HEK293 (cell line): ENCODE results near the gene FES.
A peak's percentile ranks its signal among the peaks of the same experiment; 100 is the strongest.

Experiments used
- SCRT1 ChIP-seq: fragments of 450-650 bp; formaldehyde crosslinking; IDR thresholded peaks from 2 replicates; pipeline ENCODE4 v1.5.1; 2016; ENCODE audit warnings: missing biosample characterization, missing genetic modification characterization, borderline replicate concordance
- TCF7L2 ChIP-seq: IDR thresholded peaks from 2 replicates; pipeline ENCODE4 v1.6.1; 2011; ENCODE audit warnings: low read depth, mild to moderate bottlenecking, inconsistent platforms, low read length, moderate library complexity, borderline replicate concordance
- ZEB2 ChIP-seq: fragments of 450-650 bp; formaldehyde crosslinking; IDR thresholded peaks from 2 replicates; pipeline ENCODE4 v1.5.1; 2016; ENCODE audit warnings: missing biosample characterization, missing genetic modification characterization
- ZFP3 ChIP-seq: fragments of 450-650 bp; formaldehyde crosslinking; IDR thresholded peaks from 2 replicates; pipeline ENCODE4 v1.5.1; 2016; ENCODE audit warnings: low read depth, missing biosample characterization, missing genetic modification characterization
- ZNF10 ChIP-seq: fragments of 450-650 bp; formaldehyde crosslinking; IDR thresholded peaks from 2 replicates; pipeline ENCODE4 v1.5.1; 2017; ENCODE audit warnings: missing biosample characterization, missing genetic modification characterization
- ZNF133 ChIP-seq: fragments of 450-650 bp; formaldehyde crosslinking; IDR thresholded peaks from 2 replicates; pipeline ENCODE4 v1.5.1; 2016; ENCODE audit warnings: missing biosample characterization, missing genetic modification characterization
- ZNF146 ChIP-seq: fragments of 450-650 bp; formaldehyde crosslinking; IDR thresholded peaks from 2 replicates; pipeline ENCODE4 v1.5.1; 2016; ENCODE audit warnings: missing biosample characterization, missing genetic modification characterization
- ZNF169 ChIP-seq: fragments of 450-650 bp; formaldehyde crosslinking; IDR thresholded peaks from 2 replicates; pipeline ENCODE4 v1.5.1; 2016; ENCODE audit warnings: missing biosample characterization, missing genetic modification characterization
- ZNF214 ChIP-seq: fragments of 450-650 bp; formaldehyde crosslinking; IDR thresholded peaks from 2 replicates; pipeline ENCODE4 v1.5.1; 2017; ENCODE audit warnings: missing biosample characterization, mild to moderate bottlenecking, missing genetic modification characterization, borderline replicate concordance
- ZNF24 ChIP-seq: fragments of 450-650 bp; formaldehyde crosslinking; IDR thresholded peaks from 2 replicates; pipeline ENCODE4 v1.5.1; 2016; ENCODE audit warnings: missing biosample characterization, missing genetic modification characterization
- ZNF274 ChIP-seq, 2 experiments: fragments of 200-500 bp in 1 of 2; fragments of 450-650 bp in 1 of 2; sonication (Bioruptor generic) in 1 of 2; formaldehyde crosslinking in 1 of 2; IDR thresholded peaks; 2 replicates each; pipeline versions ENCODE4 v1.5.1 to v1.6.1; 2014 to 2016; ENCODE audit warnings: borderline replicate concordance in 1 of 2, inconsistent platforms in 1 of 2, low read length in 1 of 2, missing biosample characterization in 1 of 2, missing genetic modification characterization in 1 of 2
- ZNF341 ChIP-seq: fragments of 450-650 bp; formaldehyde crosslinking; IDR thresholded peaks from 2 replicates; pipeline ENCODE4; 2016; ENCODE audit warnings: low read depth, missing biosample characterization, missing genetic modification characterization
- ZNF350 ChIP-seq: fragments of 450-650 bp; formaldehyde crosslinking; IDR thresholded peaks from 2 replicates; pipeline ENCODE4 v1.5.0; 2017; ENCODE audit warnings: missing biosample characterization, mild to moderate bottlenecking, missing genetic modification characterization
- ZNF416 ChIP-seq: fragments of 450-650 bp; formaldehyde crosslinking; IDR thresholded peaks from 2 replicates; pipeline ENCODE4 v1.5.1; 2016; ENCODE audit warnings: missing biosample characterization, missing genetic modification characterization
- ZNF433 ChIP-seq: fragments of 450-650 bp; formaldehyde crosslinking; IDR thresholded peaks from 2 replicates; pipeline ENCODE4 v1.5.1; 2016; ENCODE audit warnings: missing biosample characterization, missing genetic modification characterization, low read depth
- ZNF560 ChIP-seq: fragments of 450-650 bp; formaldehyde crosslinking; IDR thresholded peaks from 2 replicates; pipeline ENCODE4 v1.5.1; 2017; ENCODE audit warnings: missing biosample characterization, missing genetic modification characterization, borderline replicate concordance
- ZNF600 ChIP-seq: fragments of 450-650 bp; formaldehyde crosslinking; IDR thresholded peaks from 2 replicates; pipeline ENCODE4 v1.5.1; 2016; ENCODE audit warnings: missing biosample characterization, missing genetic modification characterization
- ZNF830 ChIP-seq: fragments of 450-650 bp; IDR thresholded peaks from 2 replicates; pipeline ENCODE4 v1.5.0; 2018; ENCODE audit warnings: missing biosample characterization, missing genetic modification characterization, low read depth, mild to moderate bottlenecking, moderate library complexity
- ZSCAN30 ChIP-seq: fragments of 450-650 bp; IDR thresholded peaks from 2 replicates; pipeline ENCODE4 v1.5.1; 2018; ENCODE audit warnings: missing biosample characterization, mild to moderate bottlenecking, missing genetic modification characterization, moderate library complexity
- ZXDB ChIP-seq: fragments of 450-650 bp; formaldehyde crosslinking; IDR thresholded peaks from 2 replicates; pipeline ENCODE4 v1.5.1; 2016; ENCODE audit warnings: missing biosample characterization, missing genetic modification characterization
- TF ChIP-seq, protein P1 (sequence below): IDR thresholded peaks from 2 replicates; pipeline ENCODE4 v1.6.1; 2011; ENCODE audit warnings: mild to moderate bottlenecking, low read depth, low read length, borderline replicate concordance
- TF ChIP-seq, protein P2 (sequence below): fragments of 450-650 bp; formaldehyde crosslinking; IDR thresholded peaks from 2 replicates; pipeline ENCODE4 v1.5.1; 2016; ENCODE audit warnings: missing biosample characterization, missing genetic modification characterization
- TF ChIP-seq, protein P3 (sequence below): fragments of 450-650 bp; formaldehyde crosslinking; IDR thresholded peaks from 2 replicates; pipeline ENCODE4 v1.5.1; 2016; ENCODE audit warnings: missing biosample characterization, missing genetic modification characterization
- TF ChIP-seq, protein P4 (sequence below): fragments of 450-650 bp; IDR thresholded peaks from 2 replicates; pipeline ENCODE4 v1.5.1; 2018; ENCODE audit warnings: missing biosample characterization, mild to moderate bottlenecking, missing genetic modification characterization
- TF ChIP-seq, protein P5 (sequence below): fragments of 450-650 bp; formaldehyde crosslinking; IDR thresholded peaks from 2 replicates; pipeline ENCODE4 v1.5.1; 2017; ENCODE audit warnings: missing biosample characterization, mild to moderate bottlenecking, missing genetic modification characterization, moderate library complexity
- TF ChIP-seq, protein P6 (sequence below): fragments of 450-650 bp; formaldehyde crosslinking; IDR thresholded peaks from 2 replicates; pipeline ENCODE4 v1.5.1; 2016; ENCODE audit warnings: missing biosample characterization, missing genetic modification characterization, borderline replicate concordance
- TF ChIP-seq, protein P7 (sequence below): fragments of 450-650 bp; formaldehyde crosslinking; IDR thresholded peaks from 2 replicates; pipeline ENCODE4 v1.5.1; 2016; ENCODE audit warnings: missing biosample characterization, missing genetic modification characterization

The FES gene

DNA sequence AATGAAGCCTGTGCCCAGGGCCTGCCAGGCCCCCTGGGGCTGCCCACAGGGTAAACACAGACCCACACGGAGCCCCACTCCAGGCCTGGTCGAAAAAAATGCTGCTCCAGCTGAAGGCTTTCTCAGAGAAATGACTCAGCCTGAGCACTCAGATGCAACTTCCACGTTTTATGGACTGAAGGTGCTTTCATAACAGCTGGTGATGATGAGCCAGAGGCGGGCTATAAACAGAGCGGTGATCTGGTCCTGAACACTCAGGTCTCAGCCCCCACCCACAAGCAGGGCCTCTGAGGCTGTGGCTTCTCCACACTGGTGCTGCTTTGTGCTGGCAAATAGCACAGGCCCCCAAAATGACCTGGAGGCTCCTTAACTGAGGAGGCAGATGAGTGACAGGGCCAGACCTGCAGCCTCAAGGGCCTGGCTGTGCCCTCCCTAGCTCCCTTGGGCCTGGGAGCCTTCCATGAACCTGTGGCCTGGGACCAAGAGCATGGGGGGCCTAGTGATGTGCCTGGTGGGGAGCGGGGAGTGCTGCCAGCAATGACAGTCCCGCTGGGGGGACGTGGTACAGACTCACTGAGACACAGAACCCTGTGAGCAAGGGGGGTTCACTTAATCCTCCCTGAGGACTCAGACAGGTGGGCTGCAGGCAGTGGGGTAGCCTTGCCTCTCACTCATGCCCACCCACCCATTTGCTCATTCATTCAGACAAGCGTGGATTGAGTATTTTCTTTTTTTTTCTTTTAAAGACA, 38.9 kb upstream of the FES start (continued):
- TF ChIP-seq, protein P1, sequence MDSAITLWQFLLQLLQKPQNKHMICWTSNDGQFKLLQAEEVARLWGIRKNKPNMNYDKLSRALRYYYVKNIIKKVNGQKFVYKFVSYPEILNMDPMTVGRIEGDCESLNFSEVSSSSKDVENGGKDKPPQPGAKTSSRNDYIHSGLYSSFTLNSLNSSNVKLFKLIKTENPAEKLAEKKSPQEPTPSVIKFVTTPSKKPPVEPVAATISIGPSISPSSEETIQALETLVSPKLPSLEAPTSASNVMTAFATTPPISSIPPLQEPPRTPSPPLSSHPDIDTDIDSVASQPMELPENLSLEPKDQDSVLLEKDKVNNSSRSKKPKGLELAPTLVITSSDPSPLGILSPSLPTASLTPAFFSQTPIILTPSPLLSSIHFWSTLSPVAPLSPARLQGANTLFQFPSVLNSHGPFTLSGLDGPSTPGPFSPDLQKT = no peak
- TF ChIP-seq, protein P2, sequence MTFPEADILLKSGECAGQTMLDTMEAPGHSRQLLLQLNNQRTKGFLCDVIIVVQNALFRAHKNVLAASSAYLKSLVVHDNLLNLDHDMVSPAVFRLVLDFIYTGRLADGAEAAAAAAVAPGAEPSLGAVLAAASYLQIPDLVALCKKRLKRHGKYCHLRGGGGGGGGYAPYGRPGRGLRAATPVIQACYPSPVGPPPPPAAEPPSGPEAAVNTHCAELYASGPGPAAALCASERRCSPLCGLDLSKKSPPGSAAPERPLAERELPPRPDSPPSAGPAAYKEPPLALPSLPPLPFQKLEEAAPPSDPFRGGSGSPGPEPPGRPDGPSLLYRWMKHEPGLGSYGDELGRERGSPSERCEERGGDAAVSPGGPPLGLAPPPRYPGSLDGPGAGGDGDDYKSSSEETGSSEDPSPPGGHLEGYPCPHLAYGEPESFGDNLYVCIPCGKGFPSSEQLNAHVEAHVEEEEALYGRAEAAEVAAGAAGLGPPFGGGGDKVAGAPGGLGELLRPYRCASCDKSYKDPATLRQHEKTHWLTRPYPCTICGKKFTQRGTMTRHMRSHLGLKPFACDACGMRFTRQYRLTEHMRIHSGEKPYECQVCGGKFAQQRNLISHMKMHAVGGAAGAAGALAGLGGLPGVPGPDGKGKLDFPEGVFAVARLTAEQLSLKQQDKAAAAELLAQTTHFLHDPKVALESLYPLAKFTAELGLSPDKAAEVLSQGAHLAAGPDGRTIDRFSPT (tag by site-specific recombination) = 0 out of 2 replicates have a peak, but pooled peaks have one; percentile 2
- TF ChIP-seq ZXDB (tag by site-specific recombination) = no peak
- no peak for TF ChIP-seq ZNF24 (tag by site-specific recombination)
- TF ChIP-seq TCF7L2 = no peak
- TF ChIP-seq ZNF341 (tag by site-specific recombination) = no peak
- no peak for TF ChIP-seq ZNF133 (tag by site-specific recombination)
- TF ChIP-seq ZNF416 (tag by site-specific recombination) = no peak
- TF ChIP-seq, protein P3, sequence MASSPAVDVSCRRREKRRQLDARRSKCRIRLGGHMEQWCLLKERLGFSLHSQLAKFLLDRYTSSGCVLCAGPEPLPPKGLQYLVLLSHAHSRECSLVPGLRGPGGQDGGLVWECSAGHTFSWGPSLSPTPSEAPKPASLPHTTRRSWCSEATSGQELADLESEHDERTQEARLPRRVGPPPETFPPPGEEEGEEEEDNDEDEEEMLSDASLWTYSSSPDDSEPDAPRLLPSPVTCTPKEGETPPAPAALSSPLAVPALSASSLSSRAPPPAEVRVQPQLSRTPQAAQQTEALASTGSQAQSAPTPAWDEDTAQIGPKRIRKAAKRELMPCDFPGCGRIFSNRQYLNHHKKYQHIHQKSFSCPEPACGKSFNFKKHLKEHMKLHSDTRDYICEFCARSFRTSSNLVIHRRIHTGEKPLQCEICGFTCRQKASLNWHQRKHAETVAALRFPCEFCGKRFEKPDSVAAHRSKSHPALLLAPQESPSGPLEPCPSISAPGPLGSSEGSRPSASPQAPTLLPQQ (tag by site-specific recombination) = peak; percentile 45; the same call in 1 of the 2 replicates
- TF ChIP-seq, protein P4, sequence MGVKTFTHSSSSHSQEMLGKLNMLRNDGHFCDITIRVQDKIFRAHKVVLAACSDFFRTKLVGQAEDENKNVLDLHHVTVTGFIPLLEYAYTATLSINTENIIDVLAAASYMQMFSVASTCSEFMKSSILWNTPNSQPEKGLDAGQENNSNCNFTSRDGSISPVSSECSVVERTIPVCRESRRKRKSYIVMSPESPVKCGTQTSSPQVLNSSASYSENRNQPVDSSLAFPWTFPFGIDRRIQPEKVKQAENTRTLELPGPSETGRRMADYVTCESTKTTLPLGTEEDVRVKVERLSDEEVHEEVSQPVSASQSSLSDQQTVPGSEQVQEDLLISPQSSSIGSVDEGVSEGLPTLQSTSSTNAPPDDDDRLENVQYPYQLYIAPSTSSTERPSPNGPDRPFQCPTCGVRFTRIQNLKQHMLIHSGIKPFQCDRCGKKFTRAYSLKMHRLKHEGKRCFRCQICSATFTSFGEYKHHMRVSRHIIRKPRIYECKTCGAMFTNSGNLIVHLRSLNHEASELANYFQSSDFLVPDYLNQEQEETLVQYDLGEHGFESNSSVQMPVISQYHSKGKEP = no peak
- no peak for TF ChIP-seq ZNF560
- TF ChIP-seq, protein P5, sequence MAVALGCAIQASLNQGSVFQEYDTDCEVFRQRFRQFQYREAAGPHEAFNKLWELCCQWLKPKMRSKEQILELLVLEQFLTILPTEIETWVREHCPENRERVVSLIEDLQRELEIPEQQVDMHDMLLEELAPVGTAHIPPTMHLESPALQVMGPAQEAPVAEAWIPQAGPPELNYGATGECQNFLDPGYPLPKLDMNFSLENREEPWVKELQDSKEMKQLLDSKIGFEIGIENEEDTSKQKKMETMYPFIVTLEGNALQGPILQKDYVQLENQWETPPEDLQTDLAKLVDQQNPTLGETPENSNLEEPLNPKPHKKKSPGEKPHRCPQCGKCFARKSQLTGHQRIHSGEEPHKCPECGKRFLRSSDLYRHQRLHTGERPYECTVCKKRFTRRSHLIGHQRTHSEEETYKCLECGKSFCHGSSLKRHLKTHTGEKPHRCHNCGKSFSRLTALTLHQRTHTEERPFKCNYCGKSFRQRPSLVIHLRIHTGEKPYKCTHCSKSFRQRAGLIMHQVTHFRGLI (tag by site-specific recombination) = no peak
- no peak for TF ChIP-seq ZNF146 (tag by site-specific recombination)
- TF ChIP-seq ZNF169 (tag by site-specific recombination) = no peak
- TF ChIP-seq, protein P6, sequence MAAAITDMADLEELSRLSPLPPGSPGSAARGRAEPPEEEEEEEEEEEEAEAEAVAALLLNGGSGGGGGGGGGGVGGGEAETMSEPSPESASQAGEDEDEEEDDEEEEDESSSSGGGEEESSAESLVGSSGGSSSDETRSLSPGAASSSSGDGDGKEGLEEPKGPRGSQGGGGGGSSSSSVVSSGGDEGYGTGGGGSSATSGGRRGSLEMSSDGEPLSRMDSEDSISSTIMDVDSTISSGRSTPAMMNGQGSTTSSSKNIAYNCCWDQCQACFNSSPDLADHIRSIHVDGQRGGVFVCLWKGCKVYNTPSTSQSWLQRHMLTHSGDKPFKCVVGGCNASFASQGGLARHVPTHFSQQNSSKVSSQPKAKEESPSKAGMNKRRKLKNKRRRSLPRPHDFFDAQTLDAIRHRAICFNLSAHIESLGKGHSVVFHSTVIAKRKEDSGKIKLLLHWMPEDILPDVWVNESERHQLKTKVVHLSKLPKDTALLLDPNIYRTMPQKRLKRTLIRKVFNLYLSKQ (tag by site-specific recombination) = no peak
- no peak for TF ChIP-seq SCRT1 (tag by site-specific recombination)
- TF ChIP-seq ZEB2 (tag by site-specific recombination) = peak; percentile 45; the same call in 1 of the 2 replicates
- no peak for TF ChIP-seq ZNF214 (tag by site-specific recombination)
- TF ChIP-seq ZNF350 (tag by site-specific recombination) = no peak
- TF ChIP-seq ZNF600 (tag by site-specific recombination) = peak; percentile 84
- TF ChIP-seq, protein P7, sequence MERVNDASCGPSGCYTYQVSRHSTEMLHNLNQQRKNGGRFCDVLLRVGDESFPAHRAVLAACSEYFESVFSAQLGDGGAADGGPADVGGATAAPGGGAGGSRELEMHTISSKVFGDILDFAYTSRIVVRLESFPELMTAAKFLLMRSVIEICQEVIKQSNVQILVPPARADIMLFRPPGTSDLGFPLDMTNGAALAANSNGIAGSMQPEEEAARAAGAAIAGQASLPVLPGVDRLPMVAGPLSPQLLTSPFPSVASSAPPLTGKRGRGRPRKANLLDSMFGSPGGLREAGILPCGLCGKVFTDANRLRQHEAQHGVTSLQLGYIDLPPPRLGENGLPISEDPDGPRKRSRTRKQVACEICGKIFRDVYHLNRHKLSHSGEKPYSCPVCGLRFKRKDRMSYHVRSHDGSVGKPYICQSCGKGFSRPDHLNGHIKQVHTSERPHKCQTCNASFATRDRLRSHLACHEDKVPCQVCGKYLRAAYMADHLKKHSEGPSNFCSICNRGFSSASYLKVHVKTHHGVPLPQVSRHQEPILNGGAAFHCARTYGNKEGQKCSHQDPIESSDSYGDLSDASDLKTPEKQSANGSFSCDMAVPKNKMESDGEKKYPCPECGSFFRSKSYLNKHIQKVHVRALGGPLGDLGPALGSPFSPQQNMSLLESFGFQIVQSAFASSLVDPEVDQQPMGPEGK (tag by site-specific recombination) = 0 out of 2 replicates have a peak, but pooled peaks have one; percentile 20
- TF ChIP-seq ZNF274 (IDR thresholded peaks at IDR 0.05; ENCODE audit: low read length) = no peak
- no peak for TF ChIP-seq ZNF274 (tag by site-specific recombination; IDR thresholded peaks at IDR 0.05; ENCODE audit: borderline replicate concordance)
- TF ChIP-seq ZFP3 (tag by site-specific recombination) = no peak
- no peak for TF ChIP-seq ZNF10 (tag by site-specific recombination)
- no peak for TF ChIP-seq ZNF433 (tag by site-specific recombination)
- TF ChIP-seq ZSCAN30 (tag by site-specific recombination) = no peak
- no peak for TF ChIP-seq ZNF830
